H1 (cell line): ENCODE measurements around the gene GDAP2. TPM values are rescaled to one million over a fixed set of nuclear protein-coding genes. Genes with fewer than 3 reads are reported as not detected.

Source experiments
- CREB1 ChIP-seq: IDR thresholded peaks from 2 replicates; pipeline ENCODE4 v1.6.1; 2012; ENCODE audit warnings: inconsistent platforms
- E2F6 ChIP-seq: IDR thresholded peaks from 2 replicates; pipeline ENCODE4 v1.6.1; 2012; ENCODE audit warnings: inconsistent platforms
- polyA plus RNA-seq, 7 experiments: library from polyadenylated mRNA; depleted of rRNA in 3 of 7; stranded (reverse) in 5 of 7; unstranded in 2 of 7; fragments of >200 nt in 5 of 7; fragments of 200-250 nt in 2 of 7; gene quantifications; 1 replicate in 5 of 7; 2 replicates in 1 of 7; 4 replicates in 1 of 7; pipeline versions ENCODE4 v1.2.1 to v1.2.3, GENCODE V29; 2011 to 2013; ENCODE audit warnings: missing spikeins in 2 of 7, mixed read lengths in 2 of 7
- total RNA-seq: library from RNA; stranded (reverse); fragmentation: NEBNext Ultra II Directional; extraction: Animal tissue kit (Norgen Biotek cat#: 25700); gene quantifications from 2 replicates; pipeline ENCODE4 v1.2.1, GENCODE V29; 2021

Gene GDAP2
- total and polyA plus RNA-seq, 2 of the 8 experiments (the other 6 are each of a cell fraction or from before 2014, with no cell fraction given): 8.6 to 27.8 TPM

GRCh38 chr1:117883616-117884015 is 45.8 kb downstream of the GDAP2 start (continued):
- TF ChIP-seq E2F6 (no peak), CREB1 (no peak)
